Astrocyte (in vitro differentiated cells and primary cell): ENCODE measurements around the gene HAVCR1. TPM values are rescaled to one million over a fixed set of nuclear protein-coding genes. Genes with fewer than 3 reads are reported as not detected.
"Not testable (repeated sequence)": the region's sequence is repeated elsewhere in the genome, so short reads cannot be mapped to it uniquely, and the experiment has no call there.

Experiments used
- DNase-seq: peaks from one replicate; pipeline ENCODE4 v3.0.0-alpha.2; 2010; ENCODE audit warnings: low read depth
- FAIRE-seq: peaks from 2 replicates; lab custom pipeline; 2011; peaks lifted over from hg19 to GRCh38; lab: Jason Lieb, UNC
- H2AFZ ChIP-seq: 2 replicates; pipeline ENCODE4 v1.6.0; 2012; ENCODE audit warnings: low read depth, low read length, inconsistent platforms
- H3K27ac ChIP-seq: 2 replicates; pipeline ENCODE4 v1.5.1; 2011; ENCODE audit warnings: low read depth, low read length, inconsistent platforms
- H3K27me3 ChIP-seq: 2 replicates; pipeline ENCODE4 v1.6.0; 2011; ENCODE audit warnings: low read length, inconsistent platforms; ENCODE audit not compliant: insufficient read depth
- H3K36me3 ChIP-seq: 2 replicates; pipeline ENCODE4 v1.5.1; 2011; ENCODE audit warnings: low read length, inconsistent platforms; ENCODE audit not compliant: insufficient read depth
- H3K4me1 ChIP-seq: 2 replicates; pipeline ENCODE4 v1.5.1; 2011; ENCODE audit warnings: low read length, inconsistent platforms; ENCODE audit not compliant: insufficient read depth
- H3K4me2 ChIP-seq: 2 replicates; pipeline ENCODE4 v1.6.0; 2012; ENCODE audit warnings: low read length, inconsistent platforms
- H3K4me3 ChIP-seq: 2 replicates; pipeline ENCODE4 v1.5.1; 2011; ENCODE audit warnings: low read depth, mild to moderate bottlenecking, low read length, inconsistent platforms; ENCODE audit not compliant: insufficient read depth
- H3K79me2 ChIP-seq: 2 replicates; pipeline ENCODE4 v1.6.0; 2012; ENCODE audit warnings: mild to moderate bottlenecking, low read length, inconsistent platforms; ENCODE audit not compliant: insufficient read depth
- H3K9ac ChIP-seq: 2 replicates; pipeline ENCODE4 v1.6.0; 2012; ENCODE audit warnings: mild to moderate bottlenecking, low read length, inconsistent platforms
- H3K9me3 ChIP-seq: 2 replicates; pipeline ENCODE4 v1.5.1; 2012; ENCODE audit warnings: low read depth, mild to moderate bottlenecking, low read length, inconsistent platforms; ENCODE audit not compliant: insufficient read depth
- H4K20me1 ChIP-seq: 2 replicates; pipeline ENCODE4 v1.6.0; 2012; ENCODE audit warnings: low read length, inconsistent platforms; ENCODE audit not compliant: insufficient read depth
- H3K27ac Mint-ChIP-seq: one replicate; pipeline ENCODE4 v1.8.0; 2021; ENCODE audit warnings: mild to moderate bottlenecking, mixed read lengths; ENCODE audit not compliant: unreplicated experiment
- H3K27me3 Mint-ChIP-seq: one replicate; pipeline ENCODE4 v1.8.0; 2021; ENCODE audit warnings: low read depth, mixed read lengths; ENCODE audit not compliant: unreplicated experiment
- H3K36me3 Mint-ChIP-seq: one replicate; pipeline ENCODE4 v1.8.0; 2021; ENCODE audit warnings: low read depth, mixed read lengths; ENCODE audit not compliant: unreplicated experiment
- H3K4me1 Mint-ChIP-seq: one replicate; pipeline ENCODE4 v1.8.0; 2021; ENCODE audit warnings: low read depth, mixed read lengths; ENCODE audit not compliant: unreplicated experiment
- H3K4me3 Mint-ChIP-seq: one replicate; pipeline ENCODE4 v1.8.0; 2021; ENCODE audit warnings: mild to moderate bottlenecking, moderate library complexity, mixed read lengths; ENCODE audit not compliant: unreplicated experiment
- H3K9me3 Mint-ChIP-seq: one replicate; pipeline ENCODE4 v1.8.0; 2021; ENCODE audit warnings: mild to moderate bottlenecking, mixed read lengths; ENCODE audit not compliant: unreplicated experiment
- CTCF ChIP-seq: IDR thresholded peaks from 2 replicates; pipeline ENCODE4 v1.5.1; 2011; ENCODE audit warnings: low read depth, mild to moderate bottlenecking, inconsistent platforms, low read length, moderate library complexity; ENCODE audit not compliant: insufficient read depth
- EZH2 ChIP-seq: IDR thresholded peaks from 2 replicates; pipeline ENCODE4 v1.6.1; 2012; ENCODE audit warnings: mild to moderate bottlenecking, low read length, inconsistent platforms; ENCODE audit not compliant: insufficient read depth
- total RNA-seq: library from RNA; stranded (reverse); gene quantifications from 2 replicates; pipeline ENCODE4 v1.2.1, GENCODE V29; 2021

The HAVCR1 gene
- total RNA-seq, 1 donor from 2014 or later, result 2.0 TPM

DNA sequence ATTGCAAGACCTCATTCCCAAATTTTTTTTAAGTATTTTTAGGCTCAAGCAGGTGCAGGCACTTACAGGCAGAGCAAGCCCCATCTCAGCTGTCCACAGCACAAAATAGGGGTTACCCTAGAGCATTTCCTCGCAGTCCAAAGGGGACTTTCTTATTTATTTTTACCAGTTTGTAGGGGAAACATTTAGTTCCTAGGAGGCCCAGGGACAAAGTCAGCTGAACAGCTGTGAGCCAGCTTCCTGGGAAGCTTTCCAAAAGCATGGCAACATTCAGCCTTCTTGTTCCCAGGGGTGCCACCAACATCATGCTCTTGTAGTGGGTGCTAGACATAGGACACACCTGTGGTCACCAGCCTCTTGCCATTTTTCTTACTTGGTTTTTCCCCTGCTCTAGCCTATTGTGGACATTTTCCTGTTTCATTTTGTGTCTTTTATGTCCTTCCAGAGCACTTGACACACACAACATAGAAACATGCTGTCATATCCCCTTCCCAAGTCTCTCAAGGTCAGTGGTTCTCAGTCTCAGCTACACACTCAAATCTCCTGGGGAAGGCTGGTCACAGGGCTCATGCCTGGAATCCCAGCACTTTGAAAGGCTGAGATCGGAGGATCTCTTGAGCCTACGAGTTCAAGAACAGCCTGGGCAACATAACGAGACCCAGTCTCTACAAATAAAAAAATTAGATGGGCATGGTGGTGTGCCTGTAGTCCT, 38.2 kb downstream of the HAVCR1 start:
- TF ChIP-seq EZH2, result no peak
- FAIRE-seq (no peak), DNase-seq (no peak)
- H3K4me3 Mint-ChIP-seq, result no peak overlapping the region
- no peak overlapping the region for H3K27ac Mint-ChIP-seq
- Histone ChIP-seq H3K9me3 (no peaks in the 10 kb centered on the region), H2AFZ (no peak overlapping the region), H3K4me1 (no peaks in the 10 kb centered on the region), H3K4me2 (no peak overlapping the region), H3K4me3 (no peak overlapping the region), H4K20me1 (no peaks in the 10 kb centered on the region), H3K27ac (no peak overlapping the region), H3K36me3 (no peaks in the 10 kb centered on the region), H3K27me3 (no peaks in the 10 kb centered on the region), H3K9ac (no peak overlapping the region), H3K79me2 (no peaks in the 10 kb centered on the region)
- H3K9me3 Mint-ChIP-seq, result no peaks in the 10 kb centered on the region
- peaks cover 2% of the 10 kb centered on the region for H3K4me1 Mint-ChIP-seq
- no peaks in the 10 kb centered on the region for H3K27me3 Mint-ChIP-seq
- H3K36me3 Mint-ChIP-seq, result no peaks in the 10 kb centered on the region

DNA sequence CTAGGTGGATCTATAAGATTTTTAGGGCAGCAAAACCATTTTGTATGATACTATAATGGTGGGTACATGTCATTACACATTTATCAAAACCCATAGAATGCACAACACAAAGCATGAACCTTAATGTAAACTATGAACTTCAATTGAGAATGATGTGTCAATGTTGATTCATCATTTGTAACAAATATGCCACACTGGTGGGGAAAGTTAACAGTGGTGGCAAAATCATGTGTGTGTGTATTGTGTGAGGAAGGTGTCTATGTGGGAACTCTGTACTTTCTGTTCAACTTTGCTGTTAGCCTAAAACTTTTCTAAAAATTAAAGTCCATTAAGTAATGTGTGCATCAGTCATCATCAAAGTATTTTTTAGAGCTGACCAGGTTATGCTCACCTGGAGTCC, 38.9 kb downstream of the HAVCR1 start:
- FAIRE-seq, result no peak

DNA sequence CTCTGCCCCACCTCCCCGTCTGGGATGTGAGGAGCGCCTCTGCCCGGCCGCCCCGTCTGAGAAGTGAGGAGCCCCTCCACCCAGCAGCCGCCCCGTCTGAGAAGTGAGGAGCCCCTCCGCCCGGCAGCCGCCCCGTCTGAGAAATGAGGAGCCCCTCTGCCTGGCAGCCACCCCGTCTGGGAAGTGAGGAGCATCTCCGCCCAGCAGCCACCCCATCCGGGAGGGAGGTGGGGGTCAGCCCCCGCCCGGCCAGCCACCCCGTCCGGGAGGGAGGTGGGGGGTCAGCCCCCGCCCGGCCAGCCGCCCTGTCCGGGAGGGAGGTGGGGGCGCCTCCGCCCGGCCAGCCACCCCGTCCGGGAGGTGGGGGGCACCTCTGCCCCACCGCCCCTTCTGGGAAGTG, 44.8 kb downstream of the HAVCR1 start:
- DNase-seq, H4K20me1 ChIP-seq, H3K4me1 Mint-ChIP-seq, H3K27ac ChIP-seq, H3K4me1 ChIP-seq, H3K36me3 ChIP-seq, H3K27ac Mint-ChIP-seq, H3K36me3 Mint-ChIP-seq, H3K9ac ChIP-seq, H2AFZ ChIP-seq, FAIRE-seq, H3K27me3 ChIP-seq, H3K4me3 ChIP-seq, H3K4me3 Mint-ChIP-seq, H3K9me3 Mint-ChIP-seq, H3K27me3 Mint-ChIP-seq, H3K79me2 ChIP-seq, H3K9me3 ChIP-seq, H3K4me2 ChIP-seq: not testable (repeated sequence)

More for the DNA sequence above, 38.9 kb downstream of the HAVCR1 start:
- no peaks in the 10 kb centered on the region for H3K4me1 ChIP-seq
- no peak for DNase-seq
- H3K9ac ChIP-seq, result no peak overlapping the region
- no peaks in the 10 kb centered on the region for H3K36me3 ChIP-seq
- H3K4me2 ChIP-seq, result no peak overlapping the region
- peaks cover 2% of the 10 kb centered on the region for H3K4me1 Mint-ChIP-seq
- no peak for TF ChIP-seq EZH2
- no peak for TF ChIP-seq CTCF
- no peak overlapping the region for H3K4me3 ChIP-seq
- no peaks in the 10 kb centered on the region for H3K27me3 Mint-ChIP-seq
- H3K27ac Mint-ChIP-seq, result no peak overlapping the region
- no peak overlapping the region for H3K4me3 Mint-ChIP-seq
- H4K20me1 ChIP-seq, result no peaks in the 10 kb centered on the region
- H3K27ac ChIP-seq, result no peak overlapping the region
- H3K9me3 ChIP-seq, result no peaks in the 10 kb centered on the region
- no peaks in the 10 kb centered on the region for H3K36me3 Mint-ChIP-seq
- no peaks in the 10 kb centered on the region for H3K79me2 ChIP-seq
- H3K9me3 Mint-ChIP-seq, result peaks cover 2% of the 10 kb centered on the region
- H3K27me3 ChIP-seq, result no peaks in the 10 kb centered on the region
- no peak overlapping the region for H2AFZ ChIP-seq
